ENCODE results near the gene TMEM38B.
"Not testable (repeated sequence)": the region's sequence is repeated elsewhere in the genome, so short reads cannot be mapped to it uniquely, and the experiment has no call there.

The TMEM38B gene

GRCh38 chr9:105728230-105728629, 33.9 kb downstream of the TMEM38B start:
- not testable (repeated sequence) for DNase-seq

GRCh38 chr9:105731420-105731819, 37.1 kb downstream of the TMEM38B start:
- DNase-seq: not testable (repeated sequence)

- no peak for DNase-seq
Observed at GRCh38 chr9:105735366-105735765, 41.0 kb downstream of the TMEM38B start.

GRCh38 chr9:105737205-105737604, 42.9 kb downstream of the TMEM38B start:
- no peak for DNase-seq

GRCh38 chr9:105742088-105742487, 47.7 kb downstream of the TMEM38B start:
- DNase-seq: no peak

- not testable (repeated sequence) for DNase-seq
Observed at GRCh38 chr9:105747325-105747724, 53.0 kb downstream of the TMEM38B start.

- DNase-seq: no peak
Observed at GRCh38 chr9:105751761-105752160, 57.4 kb downstream of the TMEM38B start.

- no peak for DNase-seq
Observed at GRCh38 chr9:105757496-105758251, 63.3 kb downstream of the TMEM38B start.

GRCh38 chr9:105760053-105760452, 65.7 kb downstream of the TMEM38B start:
- DNase-seq: no peak

- DNase-seq: not testable (repeated sequence)
Observed at GRCh38 chr9:105782561-105783494, 88.5 kb downstream of the TMEM38B start.

GRCh38 chr9:105783495-105783872, 89.1 kb downstream of the TMEM38B start:
- not testable (repeated sequence) for DNase-seq

GRCh38 chr9:105786796-105787195, 92.5 kb downstream of the TMEM38B start:
- not testable (repeated sequence) for DNase-seq

GRCh38 chr9:105816202-105816744, 121.9 kb downstream of the TMEM38B start:
- no peak for DNase-seq

GRCh38 chr9:105816981-105817380, 122.6 kb downstream of the TMEM38B start:
- DNase-seq: no peak

GRCh38 chr9:105818903-105819302, 124.6 kb downstream of the TMEM38B start:
- no peak for DNase-seq

GRCh38 chr9:105822814-105823213, 128.5 kb downstream of the TMEM38B start:
- no peak for DNase-seq

All from CD4-positive, alpha-beta T cell treated with Interferon alpha-2 for 1 hour (primary cell).